GM12878 (cell line): ENCODE results near the gene TRMT10C. TPM values are rescaled to one million over a fixed set of nuclear protein-coding genes. Genes with fewer than 3 reads are reported as not detected.

Experiments
- BRCA1 ChIP-seq: IDR thresholded peaks from 2 replicates; pipeline ENCODE4 v1.6.1; 2011; ENCODE audit warnings: low read depth, low read length, improper control_type of control experiment
- E2F4 ChIP-seq: IDR thresholded peaks from 2 replicates; pipeline ENCODE4 v1.6.1; 2012; ENCODE audit warnings: low read depth, low read length, improper control_type of control experiment
- HDGF ChIP-seq: fragments of 450-650 bp; IDR thresholded peaks from 2 replicates; pipeline ENCODE4 v1.6.1; 2016; ENCODE audit warnings: antibody characterized with exemption
- HSF1 ChIP-seq: fragments of 150-350 bp; IDR thresholded peaks from 2 replicates; pipeline ENCODE4 v1.6.1; 2014; ENCODE audit warnings: mild to moderate bottlenecking, low read depth, low read length
- MYB ChIP-seq: fragments of 150-350 bp; IDR thresholded peaks from 2 replicates; pipeline ENCODE4 v1.6.1; 2014; ENCODE audit warnings: mild to moderate bottlenecking, low read depth, low read length, borderline replicate concordance
- MYC ChIP-seq: IDR thresholded peaks from 2 replicates; pipeline ENCODE4 v1.6.1; 2011; ENCODE audit warnings: mild to moderate bottlenecking, low read length, moderate library complexity, inconsistent platforms; ENCODE audit not compliant: insufficient read depth, insufficient replicate concordance, insufficient read length, severe bottlenecking
- PKNOX1 ChIP-seq: fragments of 450-650 bp; IDR thresholded peaks from 2 replicates; pipeline ENCODE4 v1.6.1; 2016; ENCODE audit warnings: mild to moderate bottlenecking
- SMAD5 ChIP-seq: IDR thresholded peaks from 2 replicates; pipeline ENCODE4 v1.6.1; 2016; ENCODE audit warnings: antibody characterized with exemption, low read depth
- TAF1 ChIP-seq: IDR thresholded peaks from 2 replicates; pipeline ENCODE4 v1.6.1; 2011; ENCODE audit warnings: mild to moderate bottlenecking, low read depth, low read length, borderline replicate concordance
- ZNF622 ChIP-seq: fragments of 450-650 bp; IDR thresholded peaks from 2 replicates; pipeline ENCODE4 v1.6.1; 2017; ENCODE audit warnings: mild to moderate bottlenecking, inconsistent platforms
- polyA plus RNA-seq, 11 experiments: library from polyadenylated mRNA; depleted of rRNA in 4 of 11; unstranded in 6 of 11; stranded (reverse) in 5 of 11; fragments of >200 nt; fragmentation: Nextera tagmentation in 4 of 11; fragmentation: Illumina TruSeq in 1 of 11; extraction: Ambion mirVana in 4 of 11; extraction: Trizol in 1 of 11; gene quantifications; 1 replicate in 1 of 11; 2 replicates in 10 of 11; pipeline versions ENCODE4 v1.2.1 to v1.2.3, GENCODE V29; 2011 to 2016; ENCODE audit warnings: inconsistent platforms in 2 of 11, missing spikeins in 2 of 11, low read depth in 1 of 11
- total RNA-seq, 4 experiments: library from RNA; depleted of rRNA in 3 of 4; stranded (reverse); fragments of >200 nt in 3 of 4; fragmentation: Illumina TruSeq in 1 of 4; extraction: Trizol in 1 of 4; gene quantifications; 2 replicates each; pipeline versions ENCODE4 v1.2.1 to v1.2.3, GENCODE V29; 2013 to 2021
- TF ChIP-seq, protein P1 (sequence below): fragments of 450-650 bp; IDR thresholded peaks from 2 replicates; pipeline ENCODE4 v1.6.1; 2017; ENCODE audit warnings: mild to moderate bottlenecking, moderate library complexity
- TF ChIP-seq, protein P2 (sequence below): IDR thresholded peaks from 2 replicates; pipeline ENCODE4 v1.6.1; 2012; ENCODE audit warnings: mild to moderate bottlenecking, low read depth, low read length

The TRMT10C gene
- total and polyA plus RNA-seq, 10 of the 15 experiments (the other 5 are each of a cell fraction or from before 2014, with no cell fraction given): 33.0 to 82.1 (median 47.1) TPM

DNA sequence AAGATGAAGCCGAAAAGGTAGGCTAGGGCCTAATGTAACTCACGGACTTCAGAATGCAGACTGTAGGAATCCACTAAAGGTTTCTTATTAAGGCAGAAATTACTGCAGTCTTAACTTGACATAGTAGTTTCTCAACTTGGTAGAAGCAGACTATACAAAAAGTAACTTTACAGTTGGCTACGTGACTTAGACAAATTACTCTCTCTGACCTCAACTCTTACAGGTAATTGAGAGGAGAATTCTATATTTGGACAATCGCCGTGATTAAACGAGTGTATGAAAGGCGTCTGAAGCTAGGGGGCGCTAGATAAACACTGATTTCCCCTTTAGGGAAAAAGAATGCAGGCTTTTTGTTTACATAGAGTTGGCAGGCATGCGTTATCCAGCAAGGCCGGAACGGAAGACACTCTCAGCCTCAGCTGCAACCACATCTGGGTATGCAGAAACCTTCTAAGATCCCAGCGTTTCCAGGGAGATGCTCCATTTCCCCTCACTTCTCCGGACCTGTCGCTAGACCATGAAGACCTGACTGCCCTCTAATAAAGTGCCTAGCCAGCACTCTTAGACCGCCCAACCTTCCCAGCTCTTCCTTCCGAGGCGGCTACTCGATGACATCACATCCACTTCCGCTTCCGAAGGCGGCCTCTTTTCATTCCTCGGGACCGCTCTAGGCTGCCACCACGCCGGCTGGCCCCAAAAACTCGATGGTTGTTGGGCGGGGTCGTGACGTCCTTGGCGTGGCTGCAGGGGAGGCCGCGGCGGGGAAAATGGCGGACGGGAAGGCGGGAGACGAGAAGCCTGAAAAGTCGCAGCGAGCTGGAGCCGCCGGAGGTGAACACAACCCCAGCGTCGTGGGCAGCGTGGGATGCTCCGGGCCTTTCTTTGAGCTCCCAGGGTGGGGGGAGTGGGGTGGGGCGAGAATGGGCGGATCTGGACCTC lies 12.1 kb downstream of the TRMT10C start, which contains the start of gene PCNP (continued):
- TF ChIP-seq, protein P1, sequence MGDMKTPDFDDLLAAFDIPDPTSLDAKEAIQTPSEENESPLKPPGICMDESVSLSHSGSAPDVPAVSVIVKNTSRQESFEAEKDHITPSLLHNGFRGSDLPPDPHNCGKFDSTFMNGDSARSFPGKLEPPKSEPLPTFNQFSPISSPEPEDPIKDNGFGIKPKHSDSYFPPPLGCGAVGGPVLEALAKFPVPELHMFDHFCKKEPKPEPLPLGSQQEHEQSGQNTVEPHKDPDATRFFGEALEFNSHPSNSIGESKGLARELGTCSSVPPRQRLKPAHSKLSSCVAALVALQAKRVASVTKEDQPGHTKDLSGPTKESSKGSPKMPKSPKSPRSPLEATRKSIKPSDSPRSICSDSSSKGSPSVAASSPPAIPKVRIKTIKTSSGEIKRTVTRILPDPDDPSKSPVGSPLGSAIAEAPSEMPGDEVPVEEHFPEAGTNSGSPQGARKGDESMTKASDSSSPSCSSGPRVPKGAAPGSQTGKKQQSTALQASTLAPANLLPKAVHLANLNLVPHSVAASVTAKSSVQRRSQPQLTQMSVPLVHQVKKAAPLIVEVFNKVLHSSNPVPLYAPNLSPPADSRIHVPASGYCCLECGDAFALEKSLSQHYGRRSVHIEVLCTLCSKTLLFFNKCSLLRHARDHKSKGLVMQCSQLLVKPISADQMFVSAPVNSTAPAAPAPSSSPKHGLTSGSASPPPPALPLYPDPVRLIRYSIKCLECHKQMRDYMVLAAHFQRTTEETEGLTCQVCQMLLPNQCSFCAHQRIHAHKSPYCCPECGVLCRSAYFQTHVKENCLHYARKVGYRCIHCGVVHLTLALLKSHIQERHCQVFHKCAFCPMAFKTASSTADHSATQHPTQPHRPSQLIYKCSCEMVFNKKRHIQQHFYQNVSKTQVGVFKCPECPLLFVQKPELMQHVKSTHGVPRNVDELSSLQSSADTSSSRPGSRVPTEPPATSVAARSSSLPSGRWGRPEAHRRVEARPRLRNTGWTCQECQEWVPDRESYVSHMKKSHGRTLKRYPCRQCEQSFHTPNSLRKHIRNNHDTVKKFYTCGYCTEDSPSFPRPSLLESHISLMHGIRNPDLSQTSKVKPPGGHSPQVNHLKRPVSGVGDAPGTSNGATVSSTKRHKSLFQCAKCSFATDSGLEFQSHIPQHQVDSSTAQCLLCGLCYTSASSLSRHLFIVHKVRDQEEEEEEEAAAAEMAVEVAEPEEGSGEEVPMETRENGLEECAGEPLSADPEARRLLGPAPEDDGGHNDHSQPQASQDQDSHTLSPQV: no peak
- TF ChIP-seq HSF1 (no peak), PKNOX1 (peak; percentile 90), HDGF (peak; percentile 24; the same call in 1 of the 2 replicates), BRCA1 (no peak), TAF1 (peak; percentile 93), ZNF622 (no peak), MYC (no peak), MYB (peak; percentile 12; the same call in 1 of the 2 replicates), E2F4 (peak; percentile 51; the same call in 1 of the 2 replicates), SMAD5 (0 out of 2 replicates have a peak, but pooled peaks have one; percentile 83)
- TF ChIP-seq, protein P2, sequence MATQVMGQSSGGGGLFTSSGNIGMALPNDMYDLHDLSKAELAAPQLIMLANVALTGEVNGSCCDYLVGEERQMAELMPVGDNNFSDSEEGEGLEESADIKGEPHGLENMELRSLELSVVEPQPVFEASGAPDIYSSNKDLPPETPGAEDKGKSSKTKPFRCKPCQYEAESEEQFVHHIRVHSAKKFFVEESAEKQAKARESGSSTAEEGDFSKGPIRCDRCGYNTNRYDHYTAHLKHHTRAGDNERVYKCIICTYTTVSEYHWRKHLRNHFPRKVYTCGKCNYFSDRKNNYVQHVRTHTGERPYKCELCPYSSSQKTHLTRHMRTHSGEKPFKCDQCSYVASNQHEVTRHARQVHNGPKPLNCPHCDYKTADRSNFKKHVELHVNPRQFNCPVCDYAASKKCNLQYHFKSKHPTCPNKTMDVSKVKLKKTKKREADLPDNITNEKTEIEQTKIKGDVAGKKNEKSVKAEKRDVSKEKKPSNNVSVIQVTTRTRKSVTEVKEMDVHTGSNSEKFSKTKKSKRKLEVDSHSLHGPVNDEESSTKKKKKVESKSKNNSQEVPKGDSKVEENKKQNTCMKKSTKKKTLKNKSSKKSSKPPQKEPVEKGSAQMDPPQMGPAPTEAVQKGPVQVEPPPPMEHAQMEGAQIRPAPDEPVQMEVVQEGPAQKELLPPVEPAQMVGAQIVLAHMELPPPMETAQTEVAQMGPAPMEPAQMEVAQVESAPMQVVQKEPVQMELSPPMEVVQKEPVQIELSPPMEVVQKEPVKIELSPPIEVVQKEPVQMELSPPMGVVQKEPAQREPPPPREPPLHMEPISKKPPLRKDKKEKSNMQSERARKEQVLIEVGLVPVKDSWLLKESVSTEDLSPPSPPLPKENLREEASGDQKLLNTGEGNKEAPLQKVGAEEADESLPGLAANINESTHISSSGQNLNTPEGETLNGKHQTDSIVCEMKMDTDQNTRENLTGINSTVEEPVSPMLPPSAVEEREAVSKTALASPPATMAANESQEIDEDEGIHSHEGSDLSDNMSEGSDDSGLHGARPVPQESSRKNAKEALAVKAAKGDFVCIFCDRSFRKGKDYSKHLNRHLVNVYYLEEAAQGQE: no peak
